GM18907 (cell line): ENCODE data around the gene COL5A2.

Experiments
- ATAC-seq: cut with Tn5 transposase; IDR thresholded peaks from one replicate; pipeline ENCODE4 v1.9.1; 2021; ENCODE audit warnings: mild to moderate bottlenecking, moderate library complexity; ENCODE audit not compliant: unreplicated experiment

Gene COL5A2

DNA sequence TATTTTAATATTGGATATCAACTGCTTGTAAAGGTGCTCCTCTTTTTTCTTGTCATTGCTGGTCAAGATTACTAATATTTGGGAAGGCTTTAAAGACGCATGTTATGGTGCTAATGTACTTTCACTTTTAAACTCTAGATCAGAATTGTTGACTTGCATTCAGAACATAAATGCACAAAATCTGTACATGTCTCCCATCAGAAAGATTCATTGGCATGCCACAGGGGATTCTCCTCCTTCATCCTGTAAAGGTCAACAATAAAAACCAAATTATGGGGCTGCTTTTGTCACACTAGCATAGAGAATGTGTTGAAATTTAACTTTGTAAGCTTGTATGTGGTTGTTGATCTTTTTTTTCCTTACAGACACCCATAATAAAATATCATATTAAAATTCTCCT is 167.2 kb downstream of the COL5A2 start:
- no peak for ATAC-seq

DNA sequence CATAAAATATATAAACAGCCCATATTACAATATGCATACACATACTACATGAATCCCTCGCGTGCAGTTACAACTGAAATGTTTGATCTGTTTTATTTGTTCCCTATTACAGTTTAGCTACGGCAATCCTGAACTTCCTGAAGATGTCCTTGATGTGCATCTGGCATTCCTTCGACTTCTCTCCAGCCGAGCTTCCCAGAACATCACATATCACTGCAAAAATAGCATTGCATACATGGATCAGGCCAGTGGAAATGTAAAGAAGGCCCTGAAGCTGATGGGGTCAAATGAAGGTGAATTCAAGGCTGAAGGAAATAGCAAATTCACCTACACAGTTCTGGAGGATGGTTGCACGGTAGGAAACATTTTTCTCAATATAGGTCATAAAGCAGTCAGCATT is 169.0 kb downstream of the COL5A2 start:
- ATAC-seq = no peak

DNA sequence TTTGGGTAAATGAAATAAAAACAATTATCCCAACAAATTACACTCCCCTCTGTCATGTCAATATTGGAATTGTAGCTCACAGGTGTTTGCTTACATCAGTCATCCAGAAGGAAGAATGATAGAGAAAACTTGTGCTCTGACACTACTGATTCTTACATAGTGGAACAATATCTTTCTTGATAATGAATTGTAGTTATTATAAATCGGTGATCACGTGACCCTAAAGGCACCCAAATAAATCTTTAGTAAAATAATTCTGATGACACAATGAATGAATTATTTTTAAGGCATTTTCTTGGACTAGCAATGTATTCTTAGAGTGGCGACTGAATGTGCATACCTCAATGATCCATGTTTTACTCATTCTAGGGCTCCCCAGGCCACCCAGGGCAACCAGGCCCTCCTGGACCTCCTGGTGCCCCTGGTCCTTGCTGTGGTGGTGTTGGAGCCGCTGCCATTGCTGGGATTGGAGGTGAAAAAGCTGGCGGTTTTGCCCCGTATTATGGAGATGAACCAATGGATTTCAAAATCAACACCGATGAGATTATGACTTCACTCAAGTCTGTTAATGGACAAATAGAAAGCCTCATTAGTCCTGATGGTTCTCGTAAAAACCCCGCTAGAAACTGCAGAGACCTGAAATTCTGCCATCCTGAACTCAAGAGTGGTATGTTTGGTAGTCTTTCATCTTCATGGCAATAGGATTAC is 170.9 kb downstream of the COL5A2 start:
- ATAC-seq = no peak

DNA sequence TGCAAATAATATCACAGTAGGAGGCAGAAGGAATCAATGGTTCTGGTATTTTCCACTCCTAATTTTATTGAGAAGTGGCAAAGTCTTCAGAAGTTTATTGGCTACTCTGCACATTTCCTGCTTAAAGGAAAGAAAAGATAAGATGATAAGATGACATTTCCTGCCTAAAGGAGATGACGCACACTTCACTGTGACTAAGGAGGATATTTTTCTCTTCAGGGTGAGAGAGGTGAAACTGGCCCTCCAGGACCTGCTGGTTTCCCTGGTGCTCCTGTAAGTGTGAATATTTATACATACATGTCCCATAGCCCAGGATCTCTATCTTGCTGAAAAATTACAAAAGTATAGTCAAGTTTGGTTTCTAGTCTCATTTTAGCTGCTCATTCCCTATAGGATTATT is 177.5 kb downstream of the COL5A2 start:
- no peak for ATAC-seq

DNA sequence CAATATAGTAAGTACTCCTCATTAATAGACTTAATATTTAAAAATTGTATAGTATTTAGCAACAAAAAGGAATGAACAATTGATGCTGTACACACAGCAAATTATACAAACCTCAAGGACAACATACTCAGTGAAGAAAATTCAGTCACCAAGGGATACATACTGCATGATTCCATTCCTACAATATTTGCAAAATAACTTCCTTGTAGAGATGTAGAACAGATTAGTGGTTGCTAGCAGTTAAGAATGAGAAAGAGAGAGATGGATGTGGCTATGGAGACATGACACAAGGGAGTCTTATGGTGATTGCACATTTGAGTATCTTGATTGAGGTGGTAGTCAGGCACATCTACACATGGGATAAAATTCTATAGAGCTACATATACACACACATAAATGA is 179.3 kb downstream of the COL5A2 start:
- no peak for ATAC-seq

DNA sequence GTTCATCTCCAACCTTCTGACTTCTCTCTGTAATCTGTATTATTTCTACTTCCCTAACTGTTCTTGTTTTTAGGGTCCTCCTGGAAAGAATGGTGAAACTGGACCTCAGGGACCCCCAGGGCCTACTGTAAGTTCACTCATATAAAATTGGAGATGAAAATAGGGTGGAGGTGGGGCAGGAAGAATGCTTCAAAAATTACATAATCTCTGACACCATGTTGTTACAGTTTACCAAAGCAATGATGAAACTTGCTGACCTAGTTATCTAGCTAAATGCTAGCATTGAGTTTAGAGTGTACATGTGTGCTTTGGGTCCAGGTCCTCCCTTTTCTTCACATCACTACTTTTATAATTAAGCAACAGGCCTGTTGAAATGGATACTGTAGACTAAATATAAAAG is 182.3 kb downstream of the COL5A2 start:
- no peak for ATAC-seq

DNA sequence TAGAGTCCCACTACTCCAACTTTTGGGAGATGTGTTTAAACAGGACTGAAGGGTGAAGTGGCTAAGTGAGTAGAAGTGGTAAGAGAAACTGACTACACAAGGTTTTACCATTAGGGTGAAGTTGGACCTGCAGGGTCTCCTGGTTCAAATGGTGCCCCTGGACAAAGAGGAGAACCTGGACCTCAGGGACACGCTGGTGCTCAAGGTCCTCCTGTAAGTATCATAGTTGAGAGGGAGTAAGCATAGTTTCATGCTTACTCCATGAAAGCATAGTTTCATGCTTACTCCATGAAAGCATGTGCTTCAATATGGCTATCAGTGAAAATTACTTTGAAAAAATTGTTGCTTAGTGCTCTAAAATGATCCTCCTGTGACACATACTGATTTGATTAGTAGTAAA is 186.3 kb downstream of the COL5A2 start:
- ATAC-seq = no peak

DNA sequence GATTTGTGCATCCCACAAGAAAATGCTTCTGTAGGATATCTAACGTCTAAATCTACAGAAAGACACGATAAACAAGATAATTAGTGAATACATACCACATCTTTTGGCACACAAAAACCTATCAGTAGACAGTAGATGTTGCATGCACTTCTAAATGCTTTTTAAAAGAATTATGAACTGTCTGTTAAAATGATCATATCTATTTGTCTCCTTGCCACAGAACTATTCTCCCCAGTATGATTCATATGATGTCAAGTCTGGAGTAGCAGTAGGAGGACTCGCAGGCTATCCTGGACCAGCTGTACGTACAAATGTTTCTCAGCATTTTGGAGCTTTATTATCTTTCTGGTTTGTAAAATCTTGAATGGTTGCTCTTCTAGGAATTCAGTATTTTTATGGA is 192.7 kb downstream of the COL5A2 start:
- ATAC-seq = no peak

DNA sequence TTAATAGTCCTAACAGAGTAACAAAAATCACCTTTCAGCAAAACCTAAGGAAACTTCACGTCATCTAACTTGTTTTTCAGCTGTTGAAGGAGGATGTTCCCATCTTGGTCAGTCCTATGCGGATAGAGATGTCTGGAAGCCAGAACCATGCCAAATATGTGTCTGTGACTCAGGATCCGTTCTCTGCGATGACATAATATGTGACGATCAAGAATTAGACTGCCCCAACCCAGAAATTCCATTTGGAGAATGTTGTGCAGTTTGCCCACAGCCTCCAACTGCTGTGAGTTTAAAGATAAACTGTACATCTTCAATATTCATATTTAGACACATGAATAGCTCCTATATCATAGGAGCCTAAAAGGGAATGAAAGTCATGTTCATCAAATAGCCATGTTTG is 194.9 kb downstream of the COL5A2 start:
- ATAC-seq = no peak

DNA sequence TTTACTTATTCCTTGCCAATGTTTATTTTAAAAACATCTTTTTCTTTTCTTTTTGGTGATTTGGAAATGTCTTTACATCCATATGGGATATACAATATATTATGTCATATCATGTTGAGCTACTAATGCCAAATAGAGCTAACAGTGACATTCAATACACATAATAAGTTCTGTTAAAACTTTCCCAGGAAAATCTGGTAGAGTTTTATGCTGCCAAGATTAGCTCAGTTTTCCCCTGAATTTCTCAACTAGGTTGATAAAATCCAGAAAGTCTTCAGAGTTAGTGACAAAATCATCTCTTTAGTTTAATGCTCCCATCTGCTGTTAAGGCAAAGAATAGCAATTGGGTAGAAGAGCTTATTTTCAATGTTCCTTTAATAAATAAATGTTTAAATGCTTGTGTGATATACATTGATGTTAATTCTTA is 195.5 kb downstream of the COL5A2 start:
- no peak for ATAC-seq

DNA sequence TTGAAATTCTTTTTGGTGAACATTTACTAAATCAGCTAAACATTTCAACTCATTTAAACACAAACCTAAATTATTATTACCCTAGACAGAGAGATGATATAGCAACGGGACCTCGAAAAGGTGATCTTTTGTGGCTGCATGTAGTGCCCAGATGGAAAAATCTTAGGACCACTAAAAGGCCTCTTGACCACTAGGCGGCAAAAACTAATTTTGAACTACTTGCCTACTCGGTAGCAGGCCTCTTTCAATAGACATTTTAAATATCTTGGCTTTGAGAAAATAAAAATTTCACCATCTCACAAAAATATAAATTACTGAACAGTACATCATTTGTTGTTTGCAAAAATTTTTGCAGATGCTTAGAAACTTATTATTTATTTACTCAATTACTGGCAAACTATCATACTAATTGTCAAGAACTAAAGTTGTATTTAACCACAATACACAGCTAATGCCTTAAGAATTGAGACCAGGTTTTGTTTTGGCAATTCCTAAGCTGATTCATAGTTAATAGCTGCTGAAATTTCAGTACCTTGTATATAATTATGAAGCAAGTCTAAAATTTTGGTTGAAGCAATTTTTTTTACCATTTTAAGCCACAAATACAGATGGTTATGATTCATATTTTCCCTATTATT is 196.0 kb downstream of the COL5A2 start:
- no peak for ATAC-seq
